H1 (cell line): ENCODE measurements around the gene DLST. TPM values are rescaled to one million over a fixed set of nuclear protein-coding genes. Genes with fewer than 3 reads are reported as not detected.
A peak's percentile ranks its signal among the peaks of the same experiment; 100 is the strongest.

Experiments
- BCL11A ChIP-seq, 2 experiments: IDR thresholded peaks; one replicate each; pipeline ENCODE4 v1.6.1; 2011; ENCODE audit warnings: low read depth in 2 of 2, low read length in 2 of 2, mild to moderate bottlenecking in 2 of 2
- BRCA1 ChIP-seq: IDR thresholded peaks from 2 replicates; pipeline ENCODE4 v1.6.1; 2012; ENCODE audit warnings: low read depth, low read length, improper control_type of control experiment
- CBX8 ChIP-seq: fragments of 300-800, 300-1000 bp; sonication (generic); IDR thresholded peaks from 2 replicates; pipeline ENCODE4 v1.7.1; 2016; ENCODE audit warnings: low read depth, low read length, borderline replicate concordance
- CHD1 ChIP-seq: IDR thresholded peaks from 2 replicates; pipeline ENCODE4 v1.6.1; 2012; ENCODE audit warnings: low read depth, low read length, improper control_type of control experiment
- CREB1 ChIP-seq: IDR thresholded peaks from 2 replicates; pipeline ENCODE4 v1.6.1; 2012; ENCODE audit warnings: inconsistent platforms
- GTF2F1 ChIP-seq: IDR thresholded peaks from 2 replicates; pipeline ENCODE4 v1.6.1; 2012; ENCODE audit warnings: low read depth, low read length, improper control_type of control experiment, borderline replicate concordance
- HDAC2 ChIP-seq, 2 experiments: fragments of 300-600 bp in 1 of 2; sonication (generic) in 1 of 2; IDR thresholded peaks; 2 replicates each; pipeline ENCODE4 v1.6.1; 2011 to 2012; ENCODE audit warnings: low read depth in 2 of 2, low read length in 2 of 2, mild to moderate bottlenecking in 2 of 2, moderate library complexity in 2 of 2, borderline replicate concordance in 1 of 2, inconsistent platforms in 1 of 2
- HDAC6 ChIP-seq: IDR thresholded peaks from one replicate; pipeline ENCODE4 v1.7.1; 2012; ENCODE audit warnings: low read depth, mild to moderate bottlenecking, inconsistent platforms, low read length, moderate library complexity
- JUND ChIP-seq: IDR thresholded peaks from 2 replicates; pipeline ENCODE4 v1.6.1; 2011; ENCODE audit warnings: mild to moderate bottlenecking, improper control_type of control experiment, low read length
- KDM4A ChIP-seq: IDR thresholded peaks from one replicate; pipeline ENCODE4 v1.7.1; 2012; ENCODE audit warnings: low read depth, mild to moderate bottlenecking, moderate library complexity, low read length, inconsistent platforms; ENCODE audit not compliant: severe bottlenecking
- POLR2AphosphoS5 ChIP-seq: IDR thresholded peaks from 2 replicates; pipeline ENCODE4 v1.6.1; 2011; ENCODE audit warnings: low read depth, low read length
- RAD21 ChIP-seq, 2 experiments: IDR thresholded peaks in 1 of 2; conservative IDR thresholded peaks in 1 of 2; 2 replicates each; pipeline ENCODE4 v1.6.1; 2011; ENCODE audit warnings: low read depth in 2 of 2, low read length in 2 of 2, improper control_type of control experiment in 1 of 2, inconsistent platforms in 1 of 2, mild to moderate bottlenecking in 1 of 2, moderate library complexity in 1 of 2
- RFX5 ChIP-seq: IDR thresholded peaks from 2 replicates; pipeline ENCODE4 v1.6.1; 2011; ENCODE audit warnings: low read depth, low read length, improper control_type of control experiment, borderline replicate concordance
- RNF2 ChIP-seq: fragments of 200-900, 300-1000 bp; sonication (generic); IDR thresholded peaks from 2 replicates; pipeline ENCODE4 v1.7.1; 2016; ENCODE audit warnings: borderline replicate concordance, low read depth, mild to moderate bottlenecking, antibody characterized with exemption, low read length; ENCODE audit not compliant: poor library complexity, severe bottlenecking; ENCODE audit errors: missing control alignments
- RXRA ChIP-seq: IDR thresholded peaks from 2 replicates; pipeline ENCODE4 v1.6.1; 2011; ENCODE audit warnings: low read depth, mild to moderate bottlenecking, low read length, moderate library complexity; ENCODE audit not compliant: insufficient read depth
- SIN3A ChIP-seq, 2 experiments: IDR thresholded peaks in 1 of 2; conservative IDR thresholded peaks in 1 of 2; 2 replicates each; pipeline ENCODE4 v1.6.1; 2011 to 2012; ENCODE audit warnings: low read length in 2 of 2, improper control_type of control experiment in 1 of 2, low read depth in 1 of 2, mild to moderate bottlenecking in 1 of 2
- SIRT6 ChIP-seq: IDR thresholded peaks from one replicate; pipeline ENCODE4 v1.7.1; 2012; ENCODE audit warnings: low read length, inconsistent platforms
- SP1 ChIP-seq: IDR thresholded peaks from 2 replicates; pipeline ENCODE4 v1.6.1; 2011; ENCODE audit warnings: low read depth, low read length
- SP4 ChIP-seq: IDR thresholded peaks from 2 replicates; pipeline ENCODE4 v1.6.1; 2012; ENCODE audit warnings: low read length, inconsistent platforms
- SUZ12 ChIP-seq: fragments of 200-600 bp; sonication (generic); IDR thresholded peaks from 2 replicates; pipeline ENCODE4 v1.6.1; 2012; ENCODE audit warnings: mild to moderate bottlenecking, inconsistent platforms, low read length, moderate library complexity, mixed read lengths
- TBP ChIP-seq: IDR thresholded peaks from 2 replicates; pipeline ENCODE4 v1.6.1; 2011; ENCODE audit warnings: low read depth, low read length, improper control_type of control experiment
- TCF12 ChIP-seq: IDR thresholded peaks from 2 replicates; pipeline ENCODE4 v1.6.1; 2011; ENCODE audit warnings: low read depth, mild to moderate bottlenecking, low read length
- TEAD4 ChIP-seq: IDR thresholded peaks from 2 replicates; pipeline ENCODE4 v1.6.1; 2012; ENCODE audit warnings: low read depth, low read length, inconsistent platforms, mixed read lengths
- USF2 ChIP-seq: IDR thresholded peaks from 2 replicates; pipeline ENCODE4 v1.6.1; 2011; ENCODE audit warnings: low read length, improper control_type of control experiment
- YY1 ChIP-seq: IDR thresholded peaks from 2 replicates; pipeline ENCODE4 v1.6.1; 2011; ENCODE audit warnings: low read depth, mild to moderate bottlenecking, low read length
- polyA plus RNA-seq, 7 experiments: library from polyadenylated mRNA; depleted of rRNA in 3 of 7; stranded (reverse) in 5 of 7; unstranded in 2 of 7; fragments of >200 nt in 5 of 7; fragments of 200-250 nt in 2 of 7; gene quantifications; 1 replicate in 5 of 7; 2 replicates in 1 of 7; 4 replicates in 1 of 7; pipeline versions ENCODE4 v1.2.1 to v1.2.3, GENCODE V29; 2011 to 2013; ENCODE audit warnings: missing spikeins in 2 of 7, mixed read lengths in 2 of 7
- total RNA-seq: library from RNA; stranded (reverse); fragmentation: NEBNext Ultra II Directional; extraction: Animal tissue kit (Norgen Biotek cat#: 25700); gene quantifications from 2 replicates; pipeline ENCODE4 v1.2.1, GENCODE V29; 2021

DLST gene
- total and polyA plus RNA-seq, 2 of the 8 experiments (the other 6 are each of a cell fraction or from before 2014, with no cell fraction given), result 96.5 to 117 TPM

GRCh38 chr14:74886001-74886400 is 4.3 kb downstream of the DLST start (continued):
- TF ChIP-seq CREB1 (no peak), TBP (no peak; the same call in 1 of the 2 replicates), HDAC2 (IDR thresholded peaks at IDR 0.05; ENCODE audit: borderline replicate concordance in 1 of 2, low read depth in 2 of 2, low read length in 2 of 2) (no peak), TEAD4 (peak; percentile 76), KDM4A (no peak), SIN3A (conservative IDR thresholded peaks at IDR 0.05 in 1 of 2, IDR thresholded peaks at IDR 0.05 in 1 of 2; ENCODE audit: low read depth in 1 of 2, low read length in 2 of 2) (peak; percentile 75 to 91; a peak in 2 of 4 replicates), CBX8 (no peak), SP1 (peak; percentile 71), SP4 (no peak), YY1 (0 out of 2 replicates have a peak, but pooled peaks have one; percentile 49), USF2 (no peak), CHD1 (no peak), POLR2AphosphoS5 (no peak), HDAC6 (no peak), RXRA (peak; percentile 30; the same call in 1 of the 2 replicates), RFX5 (no peak), GTF2F1 (no peak), TCF12 (peak; percentile 67; the same call in 1 of the 2 replicates), SIRT6 (no peak), JUND (no peak), SUZ12 (no peak), RNF2 (no peak), RAD21 (IDR thresholded peaks at IDR 0.05 in 1 of 2, conservative IDR thresholded peaks at IDR 0.05 in 1 of 2; ENCODE audit: low read depth in 2 of 2, low read length in 2 of 2) (no peak), BRCA1 (no peak), BCL11A (IDR thresholded peaks at IDR 0.05; ENCODE audit: low read depth in 2 of 2, low read length in 2 of 2) (no peak)
